ENCODE results near the gene SPOCK2.
A peak's percentile ranks its signal among the peaks of the same experiment; 100 is the strongest.

The SPOCK2 gene

GRCh38 chr10:72069751-72070526 lies 18.4 kb downstream of the SPOCK2 start:
- no peak for DNase-seq (ENCODE audit: low read depth)
- no peak overlapping the region for H3K4me3 ChIP-seq (ENCODE audit: low read depth, low read length)
- peak; percentile 22 for TF ChIP-seq CTCF (IDR thresholded peaks at IDR 0.05; ENCODE audit: low read depth, low read length, missing control alignments)

DNA sequence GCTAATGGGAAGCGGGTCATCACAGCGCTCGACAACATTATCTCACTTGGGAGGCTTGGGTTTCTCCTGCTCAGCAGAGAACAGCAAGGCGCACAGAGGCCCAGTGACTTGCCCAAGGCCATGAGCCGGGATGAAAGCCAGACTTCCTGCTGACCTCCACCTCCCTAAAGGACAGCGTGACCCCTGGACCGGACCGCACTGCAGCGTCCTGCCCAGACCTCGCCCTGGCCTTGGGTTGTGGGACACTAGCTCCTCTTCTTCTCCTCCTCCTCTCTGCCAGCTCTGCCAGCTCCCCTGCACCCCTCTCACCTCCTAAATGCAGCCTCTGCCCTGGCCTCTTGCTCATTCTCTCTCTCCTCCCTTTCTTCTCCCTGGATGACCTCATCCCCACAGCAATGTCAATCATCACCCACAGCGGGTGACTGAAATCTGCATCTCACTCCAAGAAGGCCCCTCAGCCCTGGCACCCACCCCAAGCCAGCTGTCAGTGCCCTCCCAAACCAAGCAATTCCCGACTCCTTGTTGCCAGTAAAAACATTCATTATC lies 19.4 kb downstream of the SPOCK2 start:
- no peak for DNase-seq (ENCODE audit: low read depth)
- no peak for TF ChIP-seq CTCF (IDR thresholded peaks at IDR 0.05; ENCODE audit: low read depth, low read length, missing control alignments)
- H3K4me3 ChIP-seq (ENCODE audit: low read depth, low read length), result no peak overlapping the region

DNA sequence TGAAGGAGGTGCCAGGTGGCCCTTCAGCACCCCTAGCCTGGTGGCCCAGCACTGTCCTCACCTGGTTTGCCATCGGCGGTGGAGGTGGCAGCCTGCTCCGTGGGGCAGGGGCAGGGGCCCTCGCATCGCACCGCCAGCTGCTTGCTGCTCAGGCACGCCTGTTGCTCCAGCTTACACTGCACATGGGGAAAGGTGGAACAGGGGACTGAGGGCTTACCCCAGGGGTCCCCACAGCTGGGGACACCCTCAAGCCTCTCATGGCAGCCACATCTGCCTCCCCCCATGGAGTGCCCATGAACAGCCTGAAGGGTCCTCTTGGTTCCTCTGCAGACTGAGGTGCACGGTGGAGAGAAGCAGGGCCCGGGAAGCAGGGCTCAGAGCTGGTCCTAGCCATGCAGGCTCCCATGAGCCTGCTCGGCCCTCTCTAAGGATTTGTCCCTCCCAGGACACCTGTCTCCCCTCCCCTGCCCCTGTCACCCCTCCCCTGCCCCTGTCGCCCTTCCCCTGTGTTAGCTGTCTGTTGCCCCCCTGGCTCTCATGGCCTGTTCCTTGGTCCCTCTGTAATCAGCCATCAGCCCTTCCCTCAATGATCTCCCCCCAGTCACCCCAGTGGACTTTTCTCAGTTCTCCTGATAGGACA lies 20.1 kb downstream of the SPOCK2 start:
- H3K4me3 ChIP-seq (ENCODE audit: low read depth, low read length), result no peak overlapping the region
- DNase-seq (ENCODE audit: low read depth), result no peak
- TF ChIP-seq CTCF (IDR thresholded peaks at IDR 0.05; ENCODE audit: low read depth, low read length, missing control alignments), result no peak

DNA sequence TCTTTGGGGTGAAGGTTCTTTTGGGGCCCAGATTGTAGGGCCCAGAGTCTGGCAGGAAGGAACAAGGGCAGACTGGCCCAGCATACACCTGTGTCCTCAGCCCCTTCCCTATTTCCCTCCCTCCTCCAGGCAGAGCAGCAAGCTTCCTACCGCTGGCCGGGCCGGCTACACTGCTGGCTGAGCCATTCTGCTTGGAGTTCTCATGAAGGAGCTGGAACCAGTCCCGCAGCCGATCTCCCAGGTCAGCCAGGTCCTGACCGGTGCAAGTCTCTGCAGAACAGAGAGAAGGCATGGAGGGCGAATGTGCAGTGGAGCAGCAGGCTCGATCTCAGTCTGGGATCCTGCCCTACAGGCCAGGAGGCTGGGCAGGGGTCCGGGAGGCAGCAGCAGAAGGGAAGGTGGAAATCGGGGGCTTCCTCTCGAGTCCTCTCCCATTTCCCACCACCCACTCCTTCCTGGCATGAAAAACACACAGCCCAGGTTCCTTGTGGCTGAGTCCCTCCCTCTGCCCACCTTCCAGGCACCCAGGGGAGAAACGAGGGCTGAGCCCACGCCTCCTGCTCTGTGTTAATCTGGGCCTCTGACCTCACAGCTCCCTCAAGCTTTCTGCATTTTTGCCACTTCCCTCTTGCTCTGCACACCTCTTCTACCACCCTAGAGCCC lies 20.8 kb downstream of the SPOCK2 start:
- no peak for DNase-seq (ENCODE audit: low read depth)
- H3K4me3 ChIP-seq (ENCODE audit: low read depth, low read length), result no peak overlapping the region
- TF ChIP-seq CTCF (IDR thresholded peaks at IDR 0.05; ENCODE audit: low read depth, low read length, missing control alignments), result no peak

DNA sequence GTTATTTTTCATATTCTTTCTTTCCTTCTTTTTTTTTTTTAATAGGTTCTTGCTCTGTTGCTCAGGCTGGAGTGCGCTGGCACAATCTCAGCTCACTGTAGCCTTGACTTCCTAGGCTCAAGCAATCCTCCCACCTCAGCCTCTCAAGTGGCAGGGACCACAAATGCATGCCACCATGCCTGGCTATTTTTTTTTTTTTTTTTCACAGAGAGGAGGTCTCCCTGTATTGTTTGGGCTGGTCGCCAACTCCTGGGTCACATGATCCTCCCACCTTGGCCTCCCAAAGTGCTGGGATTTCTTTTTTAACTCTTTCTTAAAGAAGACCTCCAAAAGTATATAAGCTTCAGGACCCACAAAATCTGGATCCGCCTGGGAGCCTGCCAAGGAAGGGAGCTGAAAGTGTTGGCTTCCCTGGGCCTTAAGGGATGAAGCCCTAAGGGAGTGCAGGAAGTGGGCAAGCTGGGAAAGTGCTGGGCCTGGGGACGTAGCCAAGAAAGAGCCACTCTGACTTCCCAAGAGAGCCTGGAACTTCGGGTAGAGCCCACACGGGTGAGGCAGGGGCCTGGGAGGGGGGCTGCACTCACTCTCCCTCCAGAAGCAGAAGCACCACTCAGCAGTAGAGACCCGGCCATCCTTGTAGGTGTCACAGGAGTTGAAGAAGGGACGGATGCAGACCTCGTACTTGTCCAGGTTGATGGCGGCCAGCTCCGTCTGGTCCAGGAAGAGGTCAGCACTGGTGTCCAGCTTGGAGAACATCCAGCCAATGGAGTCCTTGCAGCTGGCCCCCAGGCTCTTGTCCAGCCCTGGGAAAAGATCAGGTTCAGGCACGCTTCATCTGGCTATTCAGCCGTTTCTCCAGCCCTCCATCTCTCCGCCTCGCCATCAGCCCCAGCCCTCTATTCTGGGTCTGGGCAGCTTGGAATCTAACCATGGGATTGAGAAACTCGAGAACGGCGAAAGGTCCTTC lies 21.8 kb downstream of the SPOCK2 start:
- no peak for DNase-seq (ENCODE audit: low read depth)
- TF ChIP-seq CTCF (IDR thresholded peaks at IDR 0.05; ENCODE audit: low read depth, low read length, missing control alignments), result no peak

GRCh38 chr10:72065439-72066025 lies 22.8 kb downstream of the SPOCK2 start:
- DNase-seq (ENCODE audit: low read depth), result no peak
- no peak for TF ChIP-seq CTCF (IDR thresholded peaks at IDR 0.05; ENCODE audit: low read depth, low read length, missing control alignments)
- no peak overlapping the region for H3K4me3 ChIP-seq (ENCODE audit: low read depth, low read length)

More for the DNA sequence above, 21.8 kb downstream of the SPOCK2 start:
- no peak overlapping the region for H3K4me3 ChIP-seq (ENCODE audit: low read depth, low read length)
